ENCODE results near the gene RELL1. TPM values are rescaled to one million over a fixed set of nuclear protein-coding genes. Genes with fewer than 3 reads are reported as not detected.

The RELL1 gene
- total RNA-seq, 1 donor from 2014 or later = 289 TPM

DNA sequence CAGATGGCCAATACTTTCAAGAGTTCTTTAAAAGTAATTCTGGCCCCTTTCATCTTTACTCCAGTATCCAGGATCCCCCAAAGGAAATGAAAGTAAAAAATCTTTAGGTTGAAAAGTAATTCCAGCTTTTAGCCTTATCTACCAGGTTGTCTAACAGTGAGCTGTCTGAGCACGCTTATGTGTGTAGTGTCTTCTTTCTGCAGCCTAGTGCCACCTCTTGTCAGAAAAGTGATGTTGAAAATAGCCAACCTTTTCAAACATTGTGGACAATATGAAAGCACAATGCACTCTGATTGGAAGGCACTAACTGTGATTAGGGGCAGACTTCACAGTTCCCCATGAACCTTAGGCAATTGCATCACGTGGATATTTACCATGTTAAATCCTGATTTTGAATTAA lies 92.1 kb downstream of the RELL1 start:
- DNase-seq = no peak

GRCh38 chr4:37591349-37591748 lies 94.8 kb downstream of the RELL1 start:
- no peak for DNase-seq

GRCh38 chr4:37590016-37590415 lies 96.2 kb downstream of the RELL1 start:
- DNase-seq = no peak

- no peak for DNase-seq
These were observed 98.0 kb downstream of the RELL1 start for GRCh38 chr4:37588150-37588549.

GRCh38 chr4:37586194-37586593 lies 100.0 kb downstream of the RELL1 start:
- DNase-seq = no peak

- DNase-seq = no peak
These were observed 101.6 kb downstream of the RELL1 start for GRCh38 chr4:37584493-37585060.

- no peak for DNase-seq
These were observed 102.1 kb downstream of the RELL1 start for GRCh38 chr4:37584071-37584470.

DNA sequence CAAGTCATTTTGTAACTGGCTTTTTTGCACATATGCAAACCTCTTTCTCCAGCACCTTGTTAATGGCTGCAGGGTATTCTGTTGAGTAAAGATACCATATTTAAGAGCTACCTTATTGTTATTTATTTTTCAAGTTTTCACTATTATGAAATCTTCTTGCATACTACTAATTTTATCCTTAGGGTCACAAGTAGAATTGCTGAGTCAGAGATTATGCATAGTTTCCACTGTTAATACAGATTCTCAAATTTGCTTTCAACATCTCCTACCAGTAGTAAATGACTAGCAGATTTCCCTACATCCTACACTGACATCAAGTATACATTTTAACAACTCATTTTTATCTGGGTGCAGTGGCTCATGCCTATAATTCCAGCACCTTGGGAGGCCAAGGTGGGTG lies 112.6 kb downstream of the RELL1 start:
- no peak for DNase-seq

GRCh38 chr4:37568489-37568888 lies 117.7 kb downstream of the RELL1 start:
- DNase-seq = no peak

- no peak for DNase-seq
These were observed 118.3 kb downstream of the RELL1 start for GRCh38 chr4:37567836-37568235.

- DNase-seq = peak; percentile 15
These were observed 123.6 kb downstream of the RELL1 start for GRCh38 chr4:37562592-37562991.

DNA sequence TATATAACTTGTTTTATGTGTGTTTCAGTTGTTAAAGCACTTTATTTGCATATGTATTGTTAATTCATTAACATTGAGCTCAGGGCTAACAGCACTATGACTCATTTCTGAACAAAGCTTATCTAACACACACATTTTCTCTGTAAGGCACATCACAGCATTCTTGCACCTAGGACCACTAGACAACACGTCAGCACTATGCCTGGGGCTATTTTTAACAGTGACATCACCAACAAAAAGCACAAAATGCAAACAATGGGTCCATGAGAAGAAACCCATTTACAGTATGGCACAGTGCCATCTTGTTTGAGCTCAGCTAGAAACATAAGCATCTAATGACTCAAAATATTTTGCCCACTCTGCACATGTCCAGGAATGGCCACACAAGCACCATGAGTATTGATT lies 124.4 kb downstream of the RELL1 start:
- peak; percentile 68 for DNase-seq

DNA sequence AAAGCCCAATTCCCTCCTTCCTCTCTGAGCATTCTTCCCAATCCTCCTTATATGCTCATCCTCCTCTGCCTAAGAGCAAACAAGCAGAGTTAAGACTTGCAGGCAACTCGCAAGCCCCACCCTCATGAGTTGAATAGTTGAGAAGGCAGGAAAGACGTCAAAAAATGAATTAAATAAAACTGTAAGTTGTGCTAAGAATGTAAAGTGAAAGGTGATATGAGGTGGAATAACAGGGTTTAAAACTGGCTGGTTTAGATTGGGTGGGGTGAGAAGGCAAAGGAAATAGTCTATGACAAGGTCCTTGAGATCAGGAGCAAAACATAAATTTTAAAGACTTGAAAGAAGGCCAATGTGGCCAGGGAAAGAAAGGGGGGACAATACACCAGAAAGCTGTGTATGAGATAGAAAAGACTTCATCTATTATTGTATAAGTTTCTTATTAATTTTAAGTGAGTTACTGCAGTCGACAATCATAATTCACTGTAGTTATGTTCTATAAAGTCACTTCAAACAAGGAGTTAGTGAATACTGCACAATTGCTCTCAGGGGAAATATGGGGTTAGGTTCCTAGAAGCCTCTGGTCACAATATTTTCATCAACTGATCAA lies 124.9 kb downstream of the RELL1 start:
- DNase-seq = no peak

Other genes with a start within 250 kb of the RELL1 start
- gene PGM2, start 140.3 kb upstream of the RELL1 start, total RNA-seq = 55.3 TPM in 2 replicates
- 131 and 159 TPM in 2 replicates for gene TBC1D1, start 204.7 kb upstream of the RELL1 start, total RNA-seq